Ectodermal cell (in vitro differentiated cells): ENCODE measurements around the gene OR51T1.

Source experiments
- H3K27ac ChIP-seq: 2 replicates; pipeline ENCODE4 v1.7.0; 2013; ENCODE audit warnings: mild to moderate bottlenecking, low read depth, low read length; ENCODE audit not compliant: insufficient read depth, poor library complexity, severe bottlenecking
- H3K27me3 ChIP-seq: 2 replicates; pipeline ENCODE4 v1.7.0; 2013; ENCODE audit warnings: mild to moderate bottlenecking, low read length; ENCODE audit not compliant: insufficient read depth, control insufficient read depth, poor library complexity, severe bottlenecking
- H3K36me3 ChIP-seq: one replicate; pipeline ENCODE4 v1.7.0; 2013; ENCODE audit warnings: low read length; ENCODE audit not compliant: control insufficient read depth, insufficient read depth
- H3K4me1 ChIP-seq: one replicate; pipeline ENCODE4 v1.7.0; 2013; ENCODE audit warnings: low read length; ENCODE audit not compliant: control insufficient read depth, insufficient read depth
- H3K4me3 ChIP-seq: 2 replicates; pipeline ENCODE4 v1.7.0; 2013; ENCODE audit warnings: low read depth, low read length, control low read depth; ENCODE audit not compliant: insufficient read depth
- H3K9me3 ChIP-seq: 2 replicates; pipeline ENCODE4 v1.7.0; 2013; ENCODE audit warnings: mild to moderate bottlenecking, low read length, moderate library complexity; ENCODE audit not compliant: control insufficient read depth
- WGBS, 2 experiments: methylation state at CpG; one replicate each; pipeline ENCODE4 v1.1.7; 2013; ENCODE audit warnings: missing lambda C conversion rate in 2 of 2; 5-methylcytosine and 5-hydroxymethylcytosine counted together

OR51T1 gene

GRCh38 chr11:4922304-4922703, 40.6 kb downstream of the OR51T1 start:
- Histone ChIP-seq H3K36me3 (no peaks in the 10 kb centered on the region), H3K4me1 (no peaks in the 10 kb centered on the region), H3K27me3 (no peaks in the 10 kb centered on the region), H3K9me3 (no peaks in the 10 kb centered on the region), H3K27ac (no peak overlapping the region), H3K4me3 (no peak overlapping the region)
- WGBS, 2 experiments = 81 to 89% methylated on average over 1 of the region's 1 CpG

- H3K27me3 ChIP-seq = no peaks in the 10 kb centered on the region
- no peaks in the 10 kb centered on the region for H3K36me3 ChIP-seq
- WGBS, 2 experiments = 91 to 94% methylated on average over 1 of the region's 1 CpG
- no peak within 1 kb of the TSS for H3K4me3 ChIP-seq
- H3K27ac ChIP-seq = no peak within 1 kb of the TSS
- H3K9me3 ChIP-seq = no peaks in the 10 kb centered on the region
- H3K4me1 ChIP-seq = no peaks in the 10 kb centered on the region
Observed at GRCh38 chr11:4924239-4924638, 42.5 kb downstream of the OR51T1 start, which contains the start of gene OR51G1. OR51G1 (minus strand) TSS chr11:4924339; CDS start chr11:4924339, 0 bp downstream.

- Histone ChIP-seq H3K27me3 (no peaks in the 10 kb centered on the region), H3K27ac (no peak overlapping the region), H3K36me3 (no peaks in the 10 kb centered on the region), H3K9me3 (no peaks in the 10 kb centered on the region), H3K4me3 (no peak overlapping the region), H3K4me1 (no peaks in the 10 kb centered on the region)
Observed at GRCh38 chr11:4926608-4927007, 44.9 kb downstream of the OR51T1 start.
